OCI-LY7 (cell line): ENCODE measurements around the gene SPON1. TPM values are rescaled to one million over a fixed set of nuclear protein-coding genes. Genes with fewer than 3 reads are reported as not detected.

Experiments
- BruUV-seq: library from RNA; stranded (reverse); fragments of 400-500 nt; replicated peaks from 2 replicates; lab custom pipeline; 2021; lab: Mats Ljungman, UMichigan
- CTCF ChIA-PET: fragments of 300-600 bp; sonication (Branson Sonifier 250); formaldehyde crosslinking; loops from one replicate; lab custom pipeline; 2022; ENCODE audit warnings: antibody characterized with exemption; ENCODE audit not compliant: unreplicated experiment; lab: Charles Lee
- POLR2A ChIA-PET: fragments of 300-600 bp; sonication (Branson Sonifier 250); formaldehyde crosslinking; loops from one replicate; lab custom pipeline; 2022; ENCODE audit warnings: antibody characterized with exemption; lab: Charles Lee
- DNase-seq: peaks from one replicate; pipeline ENCODE4 v3.0.0-alpha.2; 2015; ENCODE audit warnings: low spot score
- H2AFZ ChIP-seq: fragments of 200-600 bp; sonication (generic), shearing (Covaris generic); 2 replicates; pipeline ENCODE4 v1.6.1; 2014; ENCODE audit warnings: mild to moderate bottlenecking, antibody characterized with exemption, low read length, moderate library complexity
- H3K27ac ChIP-seq: fragments of 200-600 bp; sonication (generic); 2 replicates; pipeline ENCODE4 v1.5.1; 2014; ENCODE audit warnings: mixed run types, low read depth, mild to moderate bottlenecking, moderate library complexity, low read length, inconsistent platforms; ENCODE audit not compliant: poor library complexity, severe bottlenecking
- H3K36me3 ChIP-seq: fragments of 200-600 bp; sonication (generic); 2 replicates; pipeline ENCODE4 v1.6.1; 2014; ENCODE audit warnings: mild to moderate bottlenecking, antibody characterized with exemption, low read length, moderate library complexity, mixed read lengths; ENCODE audit not compliant: insufficient read depth
- H3K4me1 ChIP-seq: fragments of 200-600 bp; sonication (generic); 2 replicates; pipeline ENCODE4 v1.5.1; 2014; ENCODE audit warnings: mild to moderate bottlenecking, low read length; ENCODE audit not compliant: insufficient read depth, poor library complexity, severe bottlenecking
- H3K4me2 ChIP-seq: fragments of 200-600 bp; sonication (generic); 2 replicates; pipeline ENCODE4 v1.6.1; 2014; ENCODE audit warnings: mild to moderate bottlenecking, low read length
- H3K4me3 ChIP-seq: fragments of 200-600 bp; sonication (generic); 2 replicates; pipeline ENCODE4 v1.5.1; 2014; ENCODE audit warnings: mild to moderate bottlenecking, low read depth, low read length; ENCODE audit not compliant: poor library complexity, severe bottlenecking
- H3K79me2 ChIP-seq: fragments of 200-600 bp; sonication (generic); 2 replicates; pipeline ENCODE4 v1.6.1; 2016; ENCODE audit warnings: low read depth, mild to moderate bottlenecking, low read length, moderate library complexity, mixed read lengths; ENCODE audit not compliant: insufficient read depth
- H3K9me2 ChIP-seq: fragments of 200-600 bp; sonication (generic); 2 replicates; pipeline ENCODE4 v1.6.1; 2016; ENCODE audit warnings: mild to moderate bottlenecking, low read length, mixed read lengths; ENCODE audit not compliant: insufficient read depth
- H3K9me3 ChIP-seq: fragments of 200-600 bp; sonication (generic); 2 replicates; pipeline ENCODE4 v1.6.1; 2014; ENCODE audit warnings: mild to moderate bottlenecking, mixed run types, low read length, mixed read lengths
- H4K20me1 ChIP-seq: fragments of 200-600 bp; sonication (generic); 2 replicates; pipeline ENCODE4 v1.6.1; 2014; ENCODE audit warnings: mild to moderate bottlenecking, antibody characterized with exemption, low read length, moderate library complexity, mixed read lengths; ENCODE audit not compliant: insufficient read depth
- CTCF ChIP-seq: fragments of 200-600 bp; sonication (generic); conservative IDR thresholded peaks from 2 replicates; pipeline ENCODE4 v1.5.1; 2014; ENCODE audit warnings: mild to moderate bottlenecking, antibody characterized with exemption, low read length, moderate library complexity, mixed read lengths
- EZH2phosphoT487 ChIP-seq: fragments of 200-600 bp; sonication (generic); IDR thresholded peaks from 2 replicates; pipeline ENCODE4 v1.6.1; 2018; ENCODE audit warnings: low read depth, borderline replicate concordance, mild to moderate bottlenecking, mixed run types, antibody characterized with exemption, low read length, moderate library complexity, mixed read lengths
- intact Hi-C: fragments of 100-400 bp; cut with micrococcal nuclease; formaldehyde crosslinking; loops from one replicate; pipeline ENCODE4 v1.10.0; 2022; ENCODE audit not compliant: unreplicated experiment
- total RNA-seq, 2 experiments: library from RNA; depleted of rRNA in 1 of 2; stranded (reverse); fragments of >200 nt in 1 of 2; shearing (Covaris generic) in 1 of 2; gene quantifications; 2 replicates each; pipeline ENCODE4 v1.2.3, GENCODE V29; 2014 to 2022

SPON1 gene
- total RNA-seq, 2 experiments from 2014 or later, result 0.38 TPM; not detected in 1

- Histone ChIP-seq H3K4me3 (no peak overlapping the region), H4K20me1 (no peaks in the 10 kb centered on the region), H3K9me2 (no peaks in the 10 kb centered on the region), H3K36me3 (no peaks in the 10 kb centered on the region), H3K4me2 (no peak overlapping the region), H3K27ac (no peak overlapping the region), H2AFZ (peak overlapping the region; percentile 27; the same call in 1 of the 2 replicates), H3K4me1 (peaks cover 8% of the 10 kb centered on the region), H3K9me3 (0 out of 2 replicates have a peak, but pooled peaks cover 4% of the 10 kb centered on the region), H3K79me2 (no peaks in the 10 kb centered on the region)
- DNase-seq, result no peak
- CTCF ChIA-PET, result no interaction called here
- POLR2A ChIA-PET, result no interaction called here
- TF ChIP-seq EZH2phosphoT487, result no peak
- no peak for TF ChIP-seq CTCF
- no TSS peak for BruUV-seq
- intact Hi-C loops, result no loop called here
Measured at GRCh38 chr11:13941775-13942174, 20.7 kb upstream of the SPON1 start.

GRCh38 chr11:13942378-13942777 is 20.1 kb upstream of the SPON1 start:
- H3K4me2 ChIP-seq, result no peak overlapping the region
- ChIA-PET CTCF (no interaction called here), POLR2A (interaction anchor here (0.6 to 2.2 kb wide), 3 partner anchors 17 to 587 kb away, joined by 3 to 8 read pairs (median 3); no protein-coding TSS in a partner anchor)
- DNase-seq, result no peak
- H3K27ac ChIP-seq, result no peak overlapping the region
- intact Hi-C loops, result no loop called here
- H4K20me1 ChIP-seq, result no peaks in the 10 kb centered on the region
- BruUV-seq, result no TSS peak
- H3K4me3 ChIP-seq, result no peak overlapping the region
- 0 out of 2 replicates have a peak, but pooled peaks cover 4% of the 10 kb centered on the region for H3K9me3 ChIP-seq
- TF ChIP-seq EZH2phosphoT487, result no peak
- no peak for TF ChIP-seq CTCF
- peak overlapping the region; percentile 27; the same call in 1 of the 2 replicates for H2AFZ ChIP-seq
- peaks cover 8% of the 10 kb centered on the region for H3K4me1 ChIP-seq
- H3K36me3 ChIP-seq, result no peaks in the 10 kb centered on the region
- H3K9me2 ChIP-seq, result no peaks in the 10 kb centered on the region
- H3K79me2 ChIP-seq, result no peaks in the 10 kb centered on the region

- intact Hi-C loops, result no loop called here
- H3K79me2 ChIP-seq, result no peaks in the 10 kb centered on the region
- H2AFZ ChIP-seq, result 0 out of 2 replicates have a peak overlapping the region, but pooled peaks have one; percentile 23
- no peak overlapping the region for H3K4me2 ChIP-seq
- no peak overlapping the region for H3K27ac ChIP-seq
- H3K4me1 ChIP-seq, result peaks cover 8% of the 10 kb centered on the region
- no peaks in the 10 kb centered on the region for H3K36me3 ChIP-seq
- H3K4me3 ChIP-seq, result no peak overlapping the region
- H4K20me1 ChIP-seq, result no peaks in the 10 kb centered on the region
- no peaks in the 10 kb centered on the region for H3K9me2 ChIP-seq
- TF ChIP-seq EZH2phosphoT487 (no peak), CTCF (no peak)
- no peak for DNase-seq
- ChIA-PET CTCF (interaction anchor here (0.8 kb wide), 1 partner anchor 18 kb away, joined by 3 read pairs; no protein-coding TSS in a partner anchor), POLR2A (interaction anchor here (0.6 to 2.2 kb wide), 4 partner anchors 10 to 586 kb away, joined by 3 to 8 read pairs (median 4); no protein-coding TSS in a partner anchor)
- BruUV-seq, result no TSS peak
- H3K9me3 ChIP-seq, result 0 out of 2 replicates have a peak, but pooled peaks cover 4% of the 10 kb centered on the region
Measured at GRCh38 chr11:13942971-13943381, 19.5 kb upstream of the SPON1 start.
